Measurements from ENCODE around the gene SMG7.
A peak's percentile ranks its signal among the peaks of the same experiment; 100 is the strongest.

SMG7 gene

GRCh38 chr1:183516725-183517124, 44.4 kb downstream of the SMG7 start:
- DNase-seq = no peak

GRCh38 chr1:183517401-183517800, 45.1 kb downstream of the SMG7 start:
- DNase-seq = no peak

- no peak for DNase-seq
Measured at GRCh38 chr1:183520379-183520778, 48.1 kb downstream of the SMG7 start.

- no peak for DNase-seq
Measured at GRCh38 chr1:183522104-183522503, 49.8 kb downstream of the SMG7 start.

- DNase-seq = no peak
Measured at GRCh38 chr1:183528577-183528976, 56.3 kb downstream of the SMG7 start.

- DNase-seq = no peak
Measured at GRCh38 chr1:183533617-183534174, 61.4 kb downstream of the SMG7 start.

- no peak for DNase-seq
Measured at GRCh38 chr1:183537405-183537804, 65.1 kb downstream of the SMG7 start.

- no peak for DNase-seq
Measured at GRCh38 chr1:183543619-183544204, 71.4 kb downstream of the SMG7 start.

GRCh38 chr1:183544598-183545297, 72.4 kb downstream of the SMG7 start:
- DNase-seq = no peak

GRCh38 chr1:183546427-183546826, 74.1 kb downstream of the SMG7 start:
- DNase-seq = no peak

GRCh38 chr1:183548116-183548515, 75.8 kb downstream of the SMG7 start:
- peak; percentile 84 for DNase-seq

- no peak for DNase-seq
Measured at GRCh38 chr1:183550915-183551314, 78.6 kb downstream of the SMG7 start.

- DNase-seq = no peak
Measured at GRCh38 chr1:183551924-183552323, 79.6 kb downstream of the SMG7 start.

- DNase-seq = no peak
Measured at GRCh38 chr1:183552441-183552840, 80.1 kb downstream of the SMG7 start.

- DNase-seq = no peak
Measured at GRCh38 chr1:183552891-183553290, 80.6 kb downstream of the SMG7 start.

GRCh38 chr1:183553331-183553730, 81.0 kb downstream of the SMG7 start:
- no peak for DNase-seq

- DNase-seq = no peak
Measured at GRCh38 chr1:183553764-183554163, 81.5 kb downstream of the SMG7 start.

- no peak for DNase-seq
Measured at GRCh38 chr1:183554577-183554976, 82.3 kb downstream of the SMG7 start.

- no peak for DNase-seq
Measured at GRCh38 chr1:183559061-183559460, 86.8 kb downstream of the SMG7 start.

- DNase-seq = no peak
Measured at GRCh38 chr1:183562701-183563100, 90.4 kb downstream of the SMG7 start.

- DNase-seq = no peak
Measured at GRCh38 chr1:183565261-183565660, 93.0 kb downstream of the SMG7 start.

GRCh38 chr1:183566026-183566425, 93.7 kb downstream of the SMG7 start:
- DNase-seq = no peak

GRCh38 chr1:183567584-183567983, 95.3 kb downstream of the SMG7 start:
- peak; percentile 67 for DNase-seq

- no peak for DNase-seq
Measured at GRCh38 chr1:183568176-183569021, 96.1 kb downstream of the SMG7 start.
